Hematopoietic multipotent progenitor cell treated with erythropoietin and hydrocortisone succinate and interleukin-3 and kit ligand, for 8 days (in vitro differentiated cells): Measurements from ENCODE around the gene ISOC2.

Source experiments
- DNase-seq: peaks from one replicate; pipeline ENCODE4 v3.0.0-alpha.2; 2015

ISOC2 gene

DNA sequence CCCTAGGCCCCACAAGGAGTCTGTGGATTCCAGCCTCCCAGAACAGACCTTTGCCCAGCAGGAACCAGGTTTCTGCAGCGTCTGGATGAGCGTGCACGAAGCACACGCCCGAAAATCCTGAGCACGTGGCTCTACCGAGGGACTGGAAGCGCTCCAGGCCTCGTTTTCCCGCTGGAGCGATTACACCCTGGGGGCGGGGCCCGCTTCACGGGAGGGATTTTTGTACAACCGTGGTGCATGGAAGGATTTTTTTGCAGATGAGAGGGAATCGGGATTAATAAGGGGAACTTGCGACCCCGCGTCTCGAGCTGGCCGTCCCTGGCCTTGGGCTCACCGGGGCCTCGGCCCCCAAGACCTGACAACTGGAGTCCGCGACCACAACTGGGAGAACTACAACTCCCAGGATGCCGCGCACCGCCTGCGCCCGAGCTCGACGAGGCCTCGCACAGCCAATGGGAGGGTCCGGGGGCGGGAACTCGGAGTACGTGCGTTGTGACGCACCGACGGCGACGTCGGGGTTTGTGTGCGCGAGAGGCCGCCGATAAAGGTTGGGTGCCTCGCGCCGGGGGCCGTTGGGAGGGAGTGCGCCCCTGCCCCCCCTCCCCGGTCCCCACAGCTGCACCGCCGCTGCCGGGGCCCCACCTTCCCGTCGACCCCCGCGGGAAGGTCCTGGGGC lies 14.8 kb upstream of the ISOC2 start, which contains the start of gene ZNF628:
TSS of gene ZNF628 (plus strand) at position 518 of the 676 bp plus-strand sequence. CDS start 3,294 bp downstream, outside the sequence.
- DNase-seq = peak; percentile 97

DNA sequence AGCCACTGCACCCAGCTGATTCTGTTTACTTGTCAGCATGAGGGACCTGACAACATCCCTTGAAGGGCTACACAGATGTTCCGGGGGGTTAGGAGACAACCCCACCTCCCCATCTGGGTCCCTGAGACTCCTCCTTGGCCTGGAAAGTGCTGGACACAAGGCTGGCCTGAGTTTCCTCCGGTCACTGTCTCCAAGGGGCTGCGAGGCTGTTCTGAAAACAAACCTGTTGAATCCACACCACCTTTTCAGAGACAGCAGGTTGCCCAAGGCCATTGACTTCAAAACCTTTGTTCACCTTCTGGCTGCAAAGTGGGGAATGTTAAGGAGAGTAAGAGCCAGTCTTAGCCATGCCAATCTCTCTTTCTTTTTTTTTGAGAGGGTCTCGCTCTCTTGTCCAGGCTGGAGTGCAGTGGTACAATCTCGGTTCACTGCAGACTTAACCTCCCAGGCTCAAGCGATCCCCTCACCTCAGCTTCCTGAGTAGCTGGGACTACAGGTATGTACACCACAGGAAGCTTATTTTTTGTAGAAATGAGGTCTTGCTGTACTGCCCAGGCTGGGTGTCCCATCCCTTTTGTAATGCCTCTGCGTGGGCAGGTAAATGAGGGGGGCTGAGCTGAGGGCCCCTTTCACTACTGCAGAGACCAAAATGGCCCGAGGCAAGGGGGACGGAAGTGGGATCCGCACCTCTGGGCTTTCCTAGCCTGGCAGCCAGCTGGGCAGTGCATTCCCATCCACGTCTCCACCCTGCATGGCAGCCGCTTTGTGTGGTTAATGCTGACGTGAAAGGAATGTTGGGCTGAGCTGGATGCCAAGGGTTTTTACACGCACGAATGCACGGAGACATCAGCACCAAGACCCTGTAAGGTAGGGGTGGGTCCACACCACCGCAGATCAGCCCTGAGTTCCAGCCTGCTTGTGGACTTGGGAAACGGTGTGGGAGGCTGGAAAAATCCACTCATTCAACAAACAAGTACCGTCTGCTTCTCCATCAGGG lies 13.1 kb upstream of the ISOC2 start:
- DNase-seq = no peak

DNA sequence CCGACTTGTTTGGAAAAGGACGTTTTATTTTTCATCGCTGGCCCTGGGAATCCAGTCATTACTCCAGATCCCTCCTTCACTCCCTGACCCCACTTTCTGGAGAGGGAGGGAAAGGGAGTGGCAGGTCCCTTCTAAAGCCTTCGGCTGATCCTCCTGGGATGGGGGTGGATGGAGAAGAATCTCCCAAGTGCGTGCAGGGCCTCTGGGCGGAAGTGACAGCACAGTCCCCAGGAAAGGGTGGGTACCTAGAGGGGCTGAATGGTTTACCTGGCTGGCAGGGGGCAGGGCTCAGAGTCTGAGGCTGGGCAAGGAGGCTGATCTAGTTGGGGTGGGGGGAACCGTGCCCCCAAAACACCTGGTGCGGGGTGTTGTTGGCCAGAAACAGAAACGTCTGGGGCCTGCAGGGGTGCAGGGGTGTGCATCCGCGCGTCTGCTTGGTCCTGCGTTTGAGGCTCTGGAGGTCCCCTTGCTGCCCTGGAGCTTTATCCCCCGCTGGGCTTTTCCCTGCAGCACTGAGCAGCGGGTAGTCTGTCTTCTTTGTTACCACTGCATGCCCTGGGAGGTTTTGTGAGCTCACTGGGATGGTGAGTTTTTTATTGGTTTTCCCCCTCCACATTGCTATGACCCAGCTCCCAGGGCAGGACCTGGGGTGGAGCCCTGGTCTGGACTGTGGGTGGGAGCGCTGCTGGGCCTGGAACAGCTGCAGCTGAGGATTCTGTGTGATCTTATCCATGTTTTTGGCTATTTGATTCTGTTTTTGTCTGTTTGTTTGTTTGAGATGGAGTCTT lies 12.0 kb upstream of the ISOC2 start:
- DNase-seq = peak; percentile 24

DNA sequence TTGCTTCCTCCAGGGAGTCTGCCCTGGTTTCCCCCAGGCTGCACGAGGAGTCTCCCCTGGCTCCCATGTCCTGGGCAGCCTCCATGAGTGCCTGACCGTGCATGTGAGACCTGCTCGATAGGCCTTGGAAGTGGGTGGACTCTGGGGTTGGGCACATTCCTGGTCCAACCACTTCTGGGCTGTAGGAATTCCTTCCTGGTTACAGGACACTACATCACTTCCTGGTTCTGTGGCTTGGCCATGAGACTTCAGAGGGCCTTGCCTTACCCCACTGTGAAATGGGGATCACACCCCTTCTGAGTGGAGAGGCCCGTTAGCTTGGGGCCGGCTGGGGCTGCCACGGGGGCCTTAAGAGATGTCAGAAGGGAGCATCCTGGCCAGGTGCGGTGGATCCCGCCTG lies 11.0 kb upstream of the ISOC2 start:
- DNase-seq = no peak

DNA sequence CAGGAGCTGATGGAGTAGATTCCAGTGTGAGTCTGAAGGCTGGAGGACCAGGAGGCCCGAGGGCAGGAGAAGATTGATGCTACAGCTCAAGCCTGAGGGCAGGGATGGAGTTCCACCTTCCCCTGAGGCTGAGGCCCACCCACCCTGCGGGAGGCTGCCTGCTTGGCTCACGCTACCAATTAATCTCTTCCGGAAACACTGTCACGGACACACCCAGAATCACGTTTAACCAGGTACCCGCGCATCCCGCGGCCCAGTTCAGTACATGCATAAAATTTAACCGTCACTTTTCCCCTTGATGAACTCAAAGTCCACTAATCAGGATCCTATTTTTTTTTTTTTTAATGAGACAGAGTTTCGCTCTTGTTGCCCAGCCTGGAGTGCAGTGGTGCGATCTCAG lies 9.8 kb upstream of the ISOC2 start:
- DNase-seq = no peak

DNA sequence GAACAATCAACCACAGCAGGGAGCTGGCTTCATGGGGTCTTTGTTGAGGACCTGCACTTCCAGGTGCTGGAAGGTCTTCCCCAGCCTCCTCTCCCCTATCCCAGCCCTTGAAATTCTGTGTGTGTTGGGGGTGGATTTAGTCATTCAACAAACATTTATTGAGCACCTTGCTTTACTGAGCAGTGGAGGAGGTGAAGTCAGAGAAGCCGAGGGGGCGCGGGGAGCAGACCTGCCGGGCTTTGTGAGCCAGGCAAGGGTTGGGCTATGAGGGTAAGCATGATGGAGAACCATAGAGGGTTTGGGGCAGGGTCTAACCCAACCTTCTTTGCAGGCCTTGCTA lies 6.6 kb upstream of the ISOC2 start:
- DNase-seq = no peak

DNA sequence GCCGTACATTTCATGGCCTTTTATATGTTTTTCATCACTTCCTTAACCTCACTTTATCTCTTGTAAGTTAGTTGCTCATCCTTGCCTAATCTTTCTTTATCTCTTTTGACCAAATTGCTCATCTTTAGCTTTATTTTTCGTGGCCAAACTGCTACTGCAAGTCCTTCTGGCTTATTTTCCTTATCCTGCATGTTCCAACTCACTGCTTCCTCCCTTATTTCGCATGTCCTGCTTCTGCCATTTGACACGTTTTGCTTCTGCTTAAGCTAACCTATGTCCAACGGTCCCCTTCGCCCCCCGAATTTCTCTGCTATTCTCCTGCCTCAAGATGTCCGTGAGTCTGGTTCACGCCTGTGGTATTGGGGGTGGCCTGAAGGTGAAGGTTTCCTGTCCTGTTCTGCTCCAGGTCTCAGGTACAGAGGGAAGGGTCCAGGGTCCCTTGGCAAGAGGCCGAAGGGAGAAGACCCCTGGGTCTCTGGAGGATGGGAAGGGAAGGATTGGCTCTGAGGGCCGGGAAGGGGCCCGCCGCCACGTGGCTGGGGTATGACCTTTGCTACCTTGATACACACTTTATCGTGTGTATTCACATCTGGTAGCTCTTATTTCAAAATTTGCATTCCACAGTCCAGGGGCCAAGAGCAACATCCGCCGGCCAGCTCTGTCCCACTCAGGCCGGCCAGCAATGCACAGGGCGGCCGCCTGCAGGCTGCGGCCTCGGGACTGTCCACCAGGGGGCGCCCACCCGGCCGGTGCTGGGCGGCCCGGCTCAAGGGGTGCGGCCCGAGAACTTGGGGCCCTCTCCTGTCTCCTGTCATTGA lies 6.0 kb upstream of the ISOC2 start:
- DNase-seq = peak; percentile 89

DNA sequence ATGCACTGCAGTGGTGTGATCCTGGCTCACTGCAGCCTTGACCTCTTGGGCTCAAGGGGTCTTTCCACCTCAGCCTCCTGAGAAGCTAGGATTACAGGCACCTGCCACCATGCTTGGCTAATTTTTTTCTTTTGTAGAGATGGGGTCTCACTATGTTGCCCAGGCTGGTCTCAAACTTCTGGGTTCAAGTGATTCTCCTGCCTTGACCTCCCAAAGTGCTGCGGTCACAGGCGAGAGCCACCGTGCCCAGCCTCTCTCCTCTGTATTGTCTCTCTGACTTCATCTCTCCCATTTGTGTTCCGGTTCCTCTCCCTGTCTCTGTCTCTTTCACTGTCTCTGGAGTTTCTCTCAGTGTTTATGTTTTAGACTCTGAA lies 4.8 kb upstream of the ISOC2 start:
- DNase-seq = no peak

DNA sequence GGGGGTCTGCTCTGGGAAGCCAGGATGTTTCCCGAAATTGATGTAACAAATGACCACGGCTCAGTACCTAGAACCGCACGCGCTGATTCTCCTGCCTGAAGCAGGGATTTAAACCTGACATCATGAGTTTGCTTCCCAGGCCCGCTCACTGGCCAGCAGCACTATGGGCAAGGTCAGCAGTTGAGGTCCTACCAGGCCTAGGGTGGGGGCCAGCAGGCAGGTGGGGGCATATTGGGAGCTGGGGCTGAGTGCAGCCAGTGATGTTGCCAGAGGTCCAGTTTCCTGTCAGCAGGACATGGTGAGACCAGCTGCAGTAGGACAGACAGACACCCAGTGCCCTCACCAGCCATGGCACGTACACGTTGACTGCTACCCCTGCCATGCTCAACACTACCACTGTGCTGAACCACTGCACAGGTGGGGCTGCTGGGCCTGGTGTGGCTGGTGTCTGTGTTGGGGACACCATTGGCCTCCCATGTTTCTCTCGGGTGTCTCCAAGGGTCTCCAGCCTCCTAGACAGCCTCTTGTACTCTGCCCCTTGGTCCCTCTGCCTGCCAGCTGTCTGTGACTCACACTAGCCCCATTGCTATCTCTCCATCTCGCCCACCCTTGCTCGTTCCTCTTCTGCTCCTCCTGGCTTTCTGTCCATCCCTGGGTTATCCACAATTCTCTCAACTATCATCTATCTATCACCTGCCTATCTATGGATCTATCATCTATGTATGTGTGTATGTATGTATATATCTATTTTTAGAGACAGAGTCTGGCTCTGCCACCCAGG lies 4.2 kb upstream of the ISOC2 start:
- peak; percentile 49 for DNase-seq

DNA sequence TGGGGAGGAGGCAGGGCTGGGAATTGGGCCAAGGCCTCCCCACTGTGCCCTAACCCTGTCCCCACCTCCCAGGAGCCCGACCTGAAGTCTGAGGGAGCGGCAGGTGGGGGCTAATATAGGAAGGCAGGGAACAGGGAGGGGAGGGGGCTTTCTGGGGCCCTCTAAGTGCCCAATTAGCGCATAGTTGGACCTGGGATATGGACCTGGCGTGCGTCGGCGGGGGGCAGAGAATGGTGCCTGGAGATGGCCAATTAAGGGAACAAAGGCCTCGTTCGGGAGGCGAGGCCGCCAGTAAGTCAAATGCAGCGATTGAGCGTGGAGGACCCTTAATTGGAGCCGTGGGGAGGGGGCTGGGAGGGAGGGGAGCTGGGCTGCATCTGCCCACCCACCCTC lies 3.2 kb upstream of the ISOC2 start, which contains the start of gene C19orf85:
TSS of gene C19orf85 (minus strand) at position 90 of the 393 bp plus-strand sequence. CDS start 197 bp downstream, outside the sequence.
- no peak for DNase-seq

DNA sequence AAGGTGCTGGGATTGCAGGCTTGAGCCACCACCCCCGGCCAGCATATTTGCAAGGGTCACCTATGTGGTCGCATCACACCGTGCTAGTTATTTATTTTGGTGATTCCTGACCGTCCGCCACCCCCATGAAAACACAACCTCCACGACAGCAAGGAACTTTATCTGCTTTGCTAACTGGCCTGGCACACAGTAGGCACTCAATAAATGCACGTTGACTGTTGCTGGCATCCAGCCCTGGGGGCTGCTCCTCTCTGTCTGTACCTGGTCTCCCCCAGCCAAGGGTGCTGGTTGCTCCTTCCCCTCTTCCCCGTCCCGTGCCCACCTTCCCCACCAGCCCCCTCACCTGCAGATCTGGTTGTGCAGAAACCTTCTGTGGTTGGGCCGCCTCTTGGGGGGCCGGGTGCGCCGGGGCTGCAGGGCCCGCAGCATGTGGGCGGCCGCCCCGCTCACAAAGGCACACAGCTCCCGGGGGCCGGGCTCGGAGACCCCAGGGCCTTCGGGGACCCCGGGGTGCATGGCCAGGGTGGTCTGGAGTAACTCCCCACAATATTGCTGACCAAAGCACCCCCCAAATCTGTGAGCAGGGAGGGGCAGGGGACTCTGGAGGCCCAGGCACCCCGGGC lies 2.7 kb upstream of the ISOC2 start:
- DNase-seq = no peak

DNA sequence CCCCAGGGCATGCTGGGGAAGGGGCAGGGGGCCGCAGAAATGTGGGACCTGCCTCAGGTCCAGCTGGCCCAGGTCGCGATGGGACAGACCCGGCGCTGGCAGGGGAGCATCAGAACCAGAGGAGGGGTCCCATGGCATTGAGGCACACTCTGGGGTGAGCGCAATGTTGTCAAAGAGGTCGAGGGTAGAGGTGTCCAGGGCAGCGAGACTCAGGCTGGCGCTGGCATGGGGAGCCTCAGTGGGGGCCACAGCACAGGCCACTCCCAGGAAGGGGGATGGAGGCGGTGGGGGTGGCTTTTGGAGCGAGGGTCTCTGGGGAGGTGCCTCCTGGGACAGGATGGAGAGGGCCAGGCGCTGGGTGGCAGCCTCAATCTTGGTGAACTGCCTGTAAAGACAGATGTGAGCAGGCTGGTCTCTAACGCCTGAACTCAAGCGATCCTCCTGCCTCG lies 2.2 kb upstream of the ISOC2 start:
- DNase-seq = no peak

DNA sequence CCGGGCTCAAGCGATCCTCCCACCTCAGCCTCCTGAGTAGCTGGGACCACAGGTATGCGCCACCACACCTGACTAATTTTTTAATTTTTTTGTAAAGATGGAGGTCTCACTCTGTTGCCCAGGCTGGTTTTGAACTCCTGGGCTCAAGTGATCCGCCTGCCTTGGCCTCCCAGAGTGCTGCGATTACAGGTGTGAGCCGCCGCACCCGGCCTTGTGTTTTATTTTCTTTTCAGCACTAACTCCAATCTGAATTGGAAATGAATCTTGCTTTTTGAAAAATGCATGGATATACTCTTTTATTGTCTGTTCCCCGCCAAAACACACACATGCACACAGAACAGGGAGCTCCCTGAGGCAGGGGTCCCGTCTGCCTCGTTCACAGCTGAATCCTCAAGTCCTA lies 1.3 kb upstream of the ISOC2 start:
- DNase-seq = no peak

DNA sequence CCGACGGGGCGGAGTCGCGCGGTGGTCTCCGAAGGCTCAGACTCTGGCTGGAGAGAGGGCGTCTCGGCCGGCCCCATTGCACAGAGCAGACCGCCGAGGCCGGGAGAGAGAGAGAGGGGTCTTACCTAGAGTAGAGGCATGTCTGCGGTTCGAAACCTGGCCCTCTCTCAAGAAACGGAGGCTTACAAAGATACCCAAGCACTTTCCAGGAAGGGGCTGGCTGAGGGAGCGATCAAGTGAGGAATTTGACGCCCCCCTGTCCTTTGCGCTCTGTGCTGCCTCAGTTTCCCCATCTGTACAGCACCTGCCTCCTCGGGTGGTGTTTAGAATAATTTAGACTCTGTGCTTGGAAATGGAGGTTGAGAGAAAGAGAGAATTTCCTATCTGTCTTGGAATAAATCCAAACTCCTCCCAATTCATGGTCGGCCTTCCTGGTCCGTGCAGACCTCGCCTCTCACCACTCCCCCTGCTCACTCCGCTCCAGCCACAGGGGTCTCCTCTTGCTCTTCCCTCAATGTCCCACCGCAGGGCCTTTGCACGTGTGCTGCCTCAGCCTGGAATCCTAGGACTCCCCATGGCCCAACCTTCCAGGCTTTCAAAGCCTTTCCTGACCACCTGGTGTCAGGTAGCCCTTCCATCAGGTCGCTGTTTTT lies 658 bp upstream of the ISOC2 start:
- DNase-seq = peak; percentile 86

DNA sequence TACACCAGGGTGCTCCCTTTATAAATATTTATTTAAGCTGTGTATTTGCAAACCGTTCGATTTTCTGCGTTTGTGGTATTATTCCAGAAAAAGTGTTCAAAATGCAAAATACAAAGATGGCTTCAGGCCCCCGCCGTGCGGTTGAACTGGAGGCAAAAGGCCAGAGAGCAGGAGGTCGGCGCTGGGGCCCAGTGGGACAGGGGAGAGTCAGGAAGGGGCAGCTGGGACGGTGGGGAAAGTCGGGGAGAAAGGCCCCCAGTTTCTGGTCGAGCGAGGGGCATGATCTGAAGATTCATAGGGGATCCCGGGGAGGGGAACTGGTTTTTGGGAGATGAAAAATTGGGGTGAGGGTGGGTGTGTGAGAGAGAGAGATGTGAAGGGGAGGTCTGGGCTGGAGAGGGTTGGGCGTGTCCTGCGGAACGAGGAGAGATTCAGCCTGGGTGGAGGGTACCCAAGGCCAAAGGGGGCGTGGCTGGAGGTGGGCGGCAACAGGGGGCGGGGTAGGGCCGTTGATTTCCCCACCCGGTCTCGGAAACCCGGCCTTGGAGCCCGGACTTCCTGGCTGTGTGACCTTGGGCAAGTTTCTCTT lies 678 bp downstream of the ISOC2 start:
- peak; percentile 89 for DNase-seq

DNA sequence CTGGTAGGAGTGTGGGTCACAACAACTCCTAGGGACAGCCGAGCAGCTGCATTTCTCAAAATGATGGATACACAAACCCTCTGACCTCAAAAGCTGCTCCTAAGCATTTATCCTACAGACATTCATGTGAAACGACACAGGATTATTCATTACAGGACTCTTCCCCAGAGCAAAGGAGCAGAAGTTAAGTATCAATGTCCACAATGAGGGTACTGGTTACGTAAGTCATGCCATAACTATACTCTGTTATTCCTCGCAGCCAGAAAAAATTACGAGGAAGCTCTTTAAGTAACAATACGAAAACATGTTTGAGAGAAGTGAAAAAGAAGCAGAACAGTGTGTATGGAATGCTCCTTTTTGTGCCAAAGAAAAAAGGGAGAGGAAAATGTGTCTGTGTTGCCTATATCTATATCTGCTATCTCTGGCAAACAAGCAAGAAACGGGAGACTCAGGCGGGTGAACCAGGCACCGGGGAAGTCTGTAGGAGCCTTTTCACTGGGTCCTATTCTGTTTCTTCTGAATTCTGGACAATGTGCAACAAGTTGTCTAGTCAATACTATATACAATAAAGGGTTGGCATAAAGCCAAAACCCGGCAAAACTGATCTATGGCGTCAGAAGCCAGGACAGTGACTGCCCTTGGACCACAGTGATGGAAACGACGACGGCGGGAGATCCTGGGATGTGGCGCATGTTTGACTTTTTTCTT lies 1.3 kb downstream of the ISOC2 start:
- peak; percentile 48 for DNase-seq

DNA sequence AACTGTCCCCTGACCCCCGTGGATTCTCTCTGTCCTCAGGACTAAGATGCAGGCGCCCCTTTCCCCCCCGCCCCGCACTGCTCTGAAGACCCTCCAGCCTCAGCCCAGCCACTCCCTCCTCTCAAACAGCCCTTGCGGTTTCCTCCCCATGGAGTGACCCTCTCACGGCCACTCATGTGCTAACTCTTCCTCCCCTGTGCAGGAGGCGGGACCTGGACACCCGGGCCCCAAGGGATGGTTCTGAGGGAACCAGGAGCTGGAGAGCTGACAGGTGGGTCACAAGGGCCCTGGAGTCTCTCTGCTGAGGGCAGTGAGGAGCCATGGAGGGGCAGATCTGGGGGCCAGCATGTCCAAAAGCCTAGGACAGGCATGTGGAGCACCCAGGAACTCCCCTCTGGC lies 1.9 kb downstream of the ISOC2 start:
- no peak for DNase-seq

DNA sequence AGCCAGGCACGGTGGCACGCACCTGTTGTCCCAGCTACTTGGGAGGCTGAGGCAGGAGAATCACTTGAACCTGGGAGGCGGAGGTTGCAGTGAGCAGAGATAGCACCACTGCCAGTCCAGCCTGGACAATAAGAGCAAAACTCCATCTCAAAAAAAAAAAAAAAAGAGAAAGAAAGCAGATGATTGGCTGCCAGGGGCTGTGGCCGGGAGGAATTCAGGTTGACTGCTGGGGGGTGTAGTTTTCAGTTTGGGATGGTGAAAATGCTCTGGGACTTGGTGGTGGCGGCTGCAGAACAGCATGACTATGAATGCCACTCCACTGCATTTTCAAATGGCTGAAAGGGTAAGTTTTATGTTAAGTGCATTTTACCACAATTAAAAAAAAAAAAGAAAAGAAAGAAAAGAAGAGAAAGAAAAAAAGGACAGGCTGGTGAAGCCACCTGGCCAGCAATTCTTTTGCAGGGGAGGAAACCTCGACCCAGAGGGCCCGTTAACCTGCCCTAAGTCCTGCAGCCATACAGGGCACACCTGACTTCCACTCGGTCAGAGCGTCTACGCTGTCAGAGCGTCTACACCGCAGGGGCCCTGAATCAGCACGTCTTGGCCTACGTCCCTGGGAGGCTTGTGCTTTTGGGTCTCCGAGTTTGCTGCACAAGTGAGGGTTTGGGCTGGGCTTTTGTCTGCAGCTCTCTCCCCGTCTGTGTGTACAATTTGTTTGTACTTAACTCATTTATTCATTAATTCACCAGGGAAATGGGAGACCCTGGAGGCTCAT lies 3.6 kb downstream of the ISOC2 start:
- no peak for DNase-seq

DNA sequence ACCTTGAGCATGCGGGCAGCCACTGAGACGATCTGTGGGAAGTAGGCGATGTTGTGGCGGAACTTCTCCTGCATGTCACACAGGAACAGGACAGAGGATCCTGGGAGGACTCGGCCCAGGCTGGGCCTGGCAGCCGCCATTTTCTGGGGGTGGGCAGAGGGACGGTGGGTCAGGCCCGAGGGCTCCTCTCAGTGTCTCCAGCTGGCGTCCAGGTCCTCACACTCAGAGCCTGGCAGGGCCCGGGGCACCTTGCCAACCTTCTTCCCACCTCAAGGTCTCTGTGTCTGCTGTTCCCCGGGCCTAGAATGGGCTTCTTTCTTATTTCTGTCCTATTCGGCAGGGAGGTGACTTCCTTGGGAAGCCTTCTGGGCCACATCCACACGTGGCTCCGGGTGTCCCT lies 5.1 kb downstream of the ISOC2 start:
- DNase-seq = no peak
